ENCODE data around the gene OR4D6. TPM values are rescaled to one million over a fixed set of nuclear protein-coding genes. Genes with fewer than 3 reads are reported as not detected.

Gene OR4D6
- polyA plus RNA-seq, 1 donor (not counting 4 experiments of a cell fraction or from before 2014, with no cell fraction given): not detected

DNA sequence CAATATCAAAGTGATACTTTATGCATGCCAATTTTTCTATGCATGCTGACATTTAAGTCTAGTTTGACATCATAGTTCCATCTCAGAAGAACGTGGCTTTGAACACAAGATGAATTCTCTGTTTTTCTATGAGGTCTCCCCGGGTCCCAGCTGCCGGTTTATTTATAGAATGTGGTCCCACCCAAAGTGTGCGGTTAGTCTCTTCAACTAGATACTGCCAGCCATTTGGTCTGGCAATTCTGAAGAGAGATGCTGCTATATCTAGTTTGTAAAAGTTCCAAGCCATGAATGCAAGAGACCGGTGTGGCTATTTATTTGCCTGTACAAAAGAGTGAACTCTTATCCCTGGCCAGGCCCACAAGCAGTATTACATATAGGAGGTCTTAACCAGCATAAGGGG is 39.7 kb upstream of the OR4D6 start:
- no peak overlapping the region for H2AFZ ChIP-seq (ENCODE audit: control insufficient read depth, low read length)
- H3K4me2 ChIP-seq (ENCODE audit: control insufficient read depth, extremely low read depth, insufficient read depth, low read depth, low read length): no peak overlapping the region
- dilution Hi-C loops (cut with MboI; ENCODE audit: extremely low pct_ligation_motif_present, low sequenced_read_pairs): no loop called here
- H3K79me2 ChIP-seq (ENCODE audit: control insufficient read depth, insufficient read depth, low read length): no peaks in the 10 kb centered on the region
- H4K20me1 ChIP-seq (ENCODE audit: control insufficient read depth, extremely low read depth, insufficient read depth, low read length): no peaks in the 10 kb centered on the region
- H3K36me3 ChIP-seq (ENCODE audit: control insufficient read depth in 2 of 2, extremely low read depth in 1 of 2, insufficient read depth in 2 of 2, low read length in 2 of 2): no peaks in the 10 kb centered on the region
- H3K4me3 ChIP-seq (ENCODE audit: control insufficient read depth in 2 of 3, extremely low read depth in 1 of 3, insufficient read depth in 2 of 3, low read depth in 1 of 3, low read length in 3 of 3): no peak overlapping the region
- no peaks in the 10 kb centered on the region for H3K4me1 ChIP-seq (ENCODE audit: control insufficient read depth, extremely low read depth, insufficient read depth, low read length)
- no peak for DNase-seq (ENCODE audit: low read depth, low spot score)
- H3K27ac ChIP-seq (ENCODE audit: control insufficient read depth, insufficient read depth, low read length): no peak overlapping the region
- H3K9ac ChIP-seq (ENCODE audit: control insufficient read depth, extremely low read depth, insufficient read depth, low read length): no peak overlapping the region
- H3K27me3 ChIP-seq (ENCODE audit: control insufficient read depth, extremely low read depth, insufficient read depth, low read length): no peaks in the 10 kb centered on the region
- H3K9me3 ChIP-seq (ENCODE audit: control insufficient read depth, low read depth, low read length): no peaks in the 10 kb centered on the region
- no peak for FAIRE-seq
- no peaks in the 10 kb centered on the region for H3K9me1 ChIP-seq (ENCODE audit: control insufficient read depth, extremely low read depth, insufficient read depth, low read length)
- TF ChIP-seq, protein P1, sequence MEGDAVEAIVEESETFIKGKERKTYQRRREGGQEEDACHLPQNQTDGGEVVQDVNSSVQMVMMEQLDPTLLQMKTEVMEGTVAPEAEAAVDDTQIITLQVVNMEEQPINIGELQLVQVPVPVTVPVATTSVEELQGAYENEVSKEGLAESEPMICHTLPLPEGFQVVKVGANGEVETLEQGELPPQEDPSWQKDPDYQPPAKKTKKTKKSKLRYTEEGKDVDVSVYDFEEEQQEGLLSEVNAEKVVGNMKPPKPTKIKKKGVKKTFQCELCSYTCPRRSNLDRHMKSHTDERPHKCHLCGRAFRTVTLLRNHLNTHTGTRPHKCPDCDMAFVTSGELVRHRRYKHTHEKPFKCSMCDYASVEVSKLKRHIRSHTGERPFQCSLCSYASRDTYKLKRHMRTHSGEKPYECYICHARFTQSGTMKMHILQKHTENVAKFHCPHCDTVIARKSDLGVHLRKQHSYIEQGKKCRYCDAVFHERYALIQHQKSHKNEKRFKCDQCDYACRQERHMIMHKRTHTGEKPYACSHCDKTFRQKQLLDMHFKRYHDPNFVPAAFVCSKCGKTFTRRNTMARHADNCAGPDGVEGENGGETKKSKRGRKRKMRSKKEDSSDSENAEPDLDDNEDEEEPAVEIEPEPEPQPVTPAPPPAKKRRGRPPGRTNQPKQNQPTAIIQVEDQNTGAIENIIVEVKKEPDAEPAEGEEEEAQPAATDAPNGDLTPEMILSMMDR (optimal IDR thresholded peaks at IDR 0.05 in 1 of 3, IDR thresholded peaks at IDR 0.05 in 1 of 3, conservative IDR thresholded peaks at IDR 0.05 in 1 of 3; ENCODE audit: extremely low read depth in 1 of 3, insufficient read depth in 2 of 3, low read length in 3 of 3): no peak
- no peak for TF ChIP-seq EZH2 (IDR thresholded peaks at IDR 0.05; ENCODE audit: low read length)

- TF ChIP-seq, protein P1 (optimal IDR thresholded peaks at IDR 0.05 in 1 of 3, IDR thresholded peaks at IDR 0.05 in 1 of 3, conservative IDR thresholded peaks at IDR 0.05 in 1 of 3; ENCODE audit: extremely low read depth in 1 of 3, insufficient read depth in 2 of 3, low read length in 3 of 3): no peak
- Histone ChIP-seq H3K9me3 (ENCODE audit: control insufficient read depth, low read depth, low read length) (no peaks in the 10 kb centered on the region), H3K4me2 (ENCODE audit: control insufficient read depth, extremely low read depth, insufficient read depth, low read depth, low read length) (no peak overlapping the region), H3K4me3 (ENCODE audit: control insufficient read depth in 2 of 3, extremely low read depth in 1 of 3, insufficient read depth in 2 of 3, low read depth in 1 of 3, low read length in 3 of 3) (no peak overlapping the region), H3K27ac (ENCODE audit: control insufficient read depth, insufficient read depth, low read length) (no peak overlapping the region), H3K36me3 (ENCODE audit: control insufficient read depth in 2 of 2, extremely low read depth in 1 of 2, insufficient read depth in 2 of 2, low read length in 2 of 2) (no peaks in the 10 kb centered on the region), H3K79me2 (ENCODE audit: control insufficient read depth, insufficient read depth, low read length) (no peaks in the 10 kb centered on the region), H3K9ac (ENCODE audit: control insufficient read depth, extremely low read depth, insufficient read depth, low read length) (no peak overlapping the region), H4K20me1 (ENCODE audit: control insufficient read depth, extremely low read depth, insufficient read depth, low read length) (no peaks in the 10 kb centered on the region), H3K27me3 (ENCODE audit: control insufficient read depth, extremely low read depth, insufficient read depth, low read length) (no peaks in the 10 kb centered on the region), H2AFZ (ENCODE audit: control insufficient read depth, low read length) (no peak overlapping the region), H3K4me1 (ENCODE audit: control insufficient read depth, extremely low read depth, insufficient read depth, low read length) (no peaks in the 10 kb centered on the region), H3K9me1 (ENCODE audit: control insufficient read depth, extremely low read depth, insufficient read depth, low read length) (no peaks in the 10 kb centered on the region)
- no peak for FAIRE-seq
- DNase-seq (ENCODE audit: low read depth, low spot score): no peak
- dilution Hi-C loops (cut with MboI; ENCODE audit: extremely low pct_ligation_motif_present, low sequenced_read_pairs): no loop called here
Observed at GRCh38 chr11:59418156-59418555, 38.6 kb upstream of the OR4D6 start.
